Hepatocyte (in vitro differentiated cells): Measurements from ENCODE around the gene PALLD. TPM values are rescaled to one million over a fixed set of nuclear protein-coding genes. Genes with fewer than 3 reads are reported as not detected.

Experiments used
- DNase-seq: peaks from one replicate; pipeline ENCODE4 v3.0.0-alpha.2; 2016; ENCODE audit warnings: low spot score
- H2AFZ ChIP-seq: fragments of 200-600 bp; sonication (generic); 2 replicates; pipeline ENCODE4 v1.6.0; 2016; ENCODE audit warnings: antibody characterized with exemption, mild to moderate bottlenecking
- H3K27ac ChIP-seq: fragments of 200-600 bp; sonication (generic); 2 replicates; pipeline ENCODE4 v1.5.1; 2016; ENCODE audit warnings: mild to moderate bottlenecking
- H3K27me3 ChIP-seq: fragments of 200-600 bp; sonication (generic); 2 replicates; pipeline ENCODE4 v1.6.1; 2016
- H3K36me3 ChIP-seq: fragments of 200-600 bp; sonication (generic); replicated peaks from 2 replicates; pipeline ENCODE4 v1.5.1; 2016; ENCODE audit warnings: low read depth; ENCODE audit not compliant: insufficient read depth
- H3K4me1 ChIP-seq: fragments of 200-600 bp; sonication (generic); 2 replicates; pipeline ENCODE4 v1.5.1; 2016; ENCODE audit warnings: mild to moderate bottlenecking, moderate library complexity; ENCODE audit not compliant: insufficient read depth
- H3K4me2 ChIP-seq: fragments of 200-600 bp; sonication (generic); 2 replicates; pipeline ENCODE4 v1.6.0; 2016
- H3K4me3 ChIP-seq: fragments of 200-600 bp; sonication (generic); 2 replicates; pipeline ENCODE4 v1.5.1; 2016; ENCODE audit warnings: mild to moderate bottlenecking
- H3K79me2 ChIP-seq: fragments of 200-600 bp; sonication (generic); 2 replicates; pipeline ENCODE4 v1.6.0; 2017; ENCODE audit warnings: mild to moderate bottlenecking
- H3K9me2 ChIP-seq: fragments of 200-600 bp; sonication (generic); replicated peaks from 2 replicates; pipeline ENCODE4 v1.6.0; 2017; ENCODE audit warnings: mild to moderate bottlenecking; ENCODE audit not compliant: insufficient read depth
- H3K9me3 ChIP-seq: fragments of 200-600 bp; sonication (generic); 2 replicates; pipeline ENCODE4 v1.5.1; 2016; ENCODE audit warnings: low read depth, mild to moderate bottlenecking
- H4K20me1 ChIP-seq: fragments of 200-600 bp; sonication (generic); 2 replicates; pipeline ENCODE4 v1.6.0; 2016; ENCODE audit warnings: mild to moderate bottlenecking; ENCODE audit not compliant: insufficient read depth, poor library complexity, severe bottlenecking
- CTCF ChIP-seq: fragments of 200-600 bp; sonication (generic); IDR thresholded peaks from 2 replicates; pipeline ENCODE4 v1.5.1; 2016; ENCODE audit warnings: antibody characterized with exemption, mild to moderate bottlenecking; ENCODE audit not compliant: poor library complexity
- EZH2 ChIP-seq: fragments of 200-600 bp; sonication (generic); IDR thresholded peaks from 2 replicates; pipeline ENCODE4 v1.6.1; 2016; ENCODE audit warnings: antibody characterized with exemption, mild to moderate bottlenecking, borderline replicate concordance
- EZH2phosphoT487 ChIP-seq: fragments of 200-600 bp; sonication (generic); IDR thresholded peaks from one replicate; pipeline ENCODE4 v1.6.1; 2018; ENCODE audit warnings: antibody characterized with exemption, mild to moderate bottlenecking, low read depth, moderate library complexity; ENCODE audit not compliant: unreplicated experiment, severe bottlenecking
- WGBS: methylation state at CpG from one replicate; pipeline ENCODE4 v1.1.6; 2016; ENCODE audit warnings: low lambda C conversion rate; ENCODE audit errors: missing lambda C conversion rate; 5-methylcytosine and 5-hydroxymethylcytosine counted together
- polyA plus RNA-seq: library from polyadenylated mRNA; unstranded; fragments of >200 nt; fragmentation: Nextera tagmentation; extraction: Ambion mirVana; gene quantifications from 2 replicates; pipeline ENCODE4 v1.2.1, GENCODE V29; 2016
- total RNA-seq: library from RNA; depleted of rRNA; stranded (reverse); fragments of >200 nt; gene quantifications from 2 replicates; pipeline ENCODE4 v1.2.3, GENCODE V29; 2014

PALLD gene
- total and polyA plus RNA-seq, 2 experiments from 2014 or later, result 82.7 to 85.2 TPM

DNA sequence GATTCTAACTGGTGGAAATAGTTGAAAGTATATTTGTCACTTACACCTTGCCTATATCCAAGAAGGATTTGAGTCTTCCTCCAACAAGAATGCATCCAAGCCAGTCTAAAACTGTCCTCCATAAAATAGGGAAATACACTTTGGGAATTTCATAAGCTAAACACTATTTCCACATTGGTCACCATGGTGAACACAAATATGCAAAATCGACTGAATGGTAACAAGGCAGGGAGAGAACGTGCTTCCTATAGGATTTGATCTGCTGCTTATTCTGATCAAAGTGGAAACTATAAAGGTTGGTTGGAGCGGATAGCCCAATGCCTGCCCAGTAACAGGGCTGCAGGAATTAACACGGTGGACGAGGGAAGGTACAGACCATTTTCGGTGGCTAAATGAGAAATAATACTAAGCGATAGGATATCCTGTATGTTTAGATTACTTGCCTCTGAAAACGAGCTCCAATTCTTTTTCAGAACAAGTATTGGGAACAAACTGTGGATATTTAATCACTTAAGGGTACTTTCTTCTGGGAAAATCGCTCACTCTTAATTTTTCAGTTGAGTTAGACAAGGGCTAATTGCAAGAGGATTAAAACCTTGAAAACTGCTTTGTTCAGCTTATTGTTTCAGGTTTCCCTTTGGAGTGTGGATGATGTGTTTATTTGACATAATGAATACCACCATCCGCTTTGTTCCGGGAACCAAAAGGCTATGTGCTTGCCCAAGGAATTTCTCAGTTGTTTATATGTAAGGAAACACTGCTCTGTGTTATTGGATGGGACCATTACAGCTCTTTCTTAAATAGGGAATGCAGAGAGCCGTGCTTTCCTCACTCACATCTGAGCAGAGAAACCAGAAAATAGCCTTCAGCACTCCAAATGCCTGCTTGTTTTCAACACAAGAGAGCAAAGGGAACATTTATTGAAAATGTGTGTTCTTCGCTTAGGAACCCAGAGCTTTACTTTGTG is 318.8 kb downstream of the PALLD start:
- peak overlapping the region; percentile 75 for H3K4me2 ChIP-seq
- 40% methylated on average over 13 of the region's 13 CpGs for WGBS
- H3K4me1 ChIP-seq, result peaks cover 29% of the 10 kb centered on the region
- DNase-seq, result peak; percentile 54
- H4K20me1 ChIP-seq, result no peaks in the 10 kb centered on the region
- no peaks in the 10 kb centered on the region for H3K9me2 ChIP-seq
- H3K4me3 ChIP-seq, result no peak overlapping the region
- peak overlapping the region; percentile 88 for H3K27ac ChIP-seq
- no peaks in the 10 kb centered on the region for H3K9me3 ChIP-seq
- no peak overlapping the region for H2AFZ ChIP-seq
- no peaks in the 10 kb centered on the region for H3K79me2 ChIP-seq
- H3K27me3 ChIP-seq, result no peaks in the 10 kb centered on the region
- TF ChIP-seq CTCF (no peak), EZH2phosphoT487 (no peak), EZH2 (no peak)
- H3K36me3 ChIP-seq, result no peaks in the 10 kb centered on the region

- peak overlapping the region; percentile 16 for H2AFZ ChIP-seq
- no peaks in the 10 kb centered on the region for H3K79me2 ChIP-seq
- peaks cover 19% of the 10 kb centered on the region for H3K4me1 ChIP-seq
- TF ChIP-seq EZH2, result no peak
- TF ChIP-seq EZH2phosphoT487, result no peak
- TF ChIP-seq CTCF, result no peak
- no peaks in the 10 kb centered on the region for H3K36me3 ChIP-seq
- no peaks in the 10 kb centered on the region for H3K27me3 ChIP-seq
- H3K4me2 ChIP-seq, result peak overlapping the region; percentile 75
- no peaks in the 10 kb centered on the region for H4K20me1 ChIP-seq
- peak overlapping the region; percentile 88 for H3K27ac ChIP-seq
- H3K4me3 ChIP-seq, result peak overlapping the region; percentile 3
- no peaks in the 10 kb centered on the region for H3K9me2 ChIP-seq
- no peak for DNase-seq
- WGBS, result 39% methylated on average over 2 of the region's 2 CpGs
- no peaks in the 10 kb centered on the region for H3K9me3 ChIP-seq
Measured at GRCh38 chr4:168817370-168817769, 320.5 kb downstream of the PALLD start.

- no peak for DNase-seq
- Histone ChIP-seq H3K36me3 (no peaks in the 10 kb centered on the region), H4K20me1 (no peaks in the 10 kb centered on the region), H3K4me2 (no peak overlapping the region), H3K9me3 (no peaks in the 10 kb centered on the region), H3K4me3 (no peak overlapping the region), H3K79me2 (no peaks in the 10 kb centered on the region), H3K27ac (no peak overlapping the region), H3K4me1 (peaks cover 6% of the 10 kb centered on the region), H3K9me2 (no peaks in the 10 kb centered on the region), H3K27me3 (no peaks in the 10 kb centered on the region), H2AFZ (no peak overlapping the region)
- TF ChIP-seq CTCF (no peak), EZH2 (no peak), EZH2phosphoT487 (no peak)
- WGBS, result 90% methylated on average over 5 of the region's 5 CpGs
Measured at GRCh38 chr4:168822481-168822880, 325.6 kb downstream of the PALLD start.
